CD4-positive, alpha-beta T cell treated with Interleukin-4 for 1 hour (primary cell): Measurements from ENCODE around the gene YJEFN3.

Experiments used
- DNase-seq, 2 donors: peaks; one replicate each; pipeline ENCODE4 v3.0.0-alpha.2; 2020 to 2022

Gene YJEFN3

GRCh38 chr19:19558055-19558454, 29.3 kb downstream of the YJEFN3 start:
- no peak for DNase-seq

GRCh38 chr19:19558636-19559035, 29.9 kb downstream of the YJEFN3 start:
- DNase-seq = no peak

GRCh38 chr19:19559931-19560330, 31.2 kb downstream of the YJEFN3 start:
- DNase-seq = no peak

GRCh38 chr19:19561946-19562664, 33.4 kb downstream of the YJEFN3 start:
- no peak for DNase-seq

- DNase-seq = peak; percentile 49 to 58
Measured at GRCh38 chr19:19562665-19563347, 34.1 kb downstream of the YJEFN3 start.

GRCh38 chr19:19563348-19563848, 34.7 kb downstream of the YJEFN3 start:
- no peak for DNase-seq

- no peak for DNase-seq
Measured at GRCh38 chr19:19566306-19566705, 37.6 kb downstream of the YJEFN3 start.

GRCh38 chr19:19567391-19567790, 38.7 kb downstream of the YJEFN3 start:
- DNase-seq = no peak

- no peak for DNase-seq
Measured at GRCh38 chr19:19568802-19569756, 40.4 kb downstream of the YJEFN3 start.

- no peak for DNase-seq
Measured at GRCh38 chr19:19570571-19570970, 41.9 kb downstream of the YJEFN3 start.

GRCh38 chr19:19571071-19571786, 42.5 kb downstream of the YJEFN3 start:
- no peak for DNase-seq

- no peak for DNase-seq
Measured at GRCh38 chr19:19575411-19575810, 46.7 kb downstream of the YJEFN3 start.

GRCh38 chr19:19578252-19578651, 49.5 kb downstream of the YJEFN3 start:
- no peak for DNase-seq

GRCh38 chr19:19579533-19580361, 51.0 kb downstream of the YJEFN3 start:
- no peak for DNase-seq

- no peak for DNase-seq
Measured at GRCh38 chr19:19580418-19580817, 51.7 kb downstream of the YJEFN3 start.

GRCh38 chr19:19581391-19581790, 52.7 kb downstream of the YJEFN3 start:
- no peak for DNase-seq

- DNase-seq = no peak
Measured at GRCh38 chr19:19582471-19582870, 53.8 kb downstream of the YJEFN3 start.

- DNase-seq = no peak
Measured at GRCh38 chr19:19584356-19584755, 55.6 kb downstream of the YJEFN3 start.
